ENCODE results near the gene UBE2N. TPM values are rescaled to one million over a fixed set of nuclear protein-coding genes. Genes with fewer than 3 reads are reported as not detected.
A peak's percentile ranks its signal among the peaks of the same experiment; 100 is the strongest.
"Not testable (repeated sequence)": the region's sequence is repeated elsewhere in the genome, so short reads cannot be mapped to it uniquely, and the experiment has no call there.

UBE2N gene
- total RNA-seq, 1 experiment from 2014 or later = 159 TPM

GRCh38 chr12:93438266-93439050 is 3.3 kb downstream of the UBE2N start:
- Mint-ChIP-seq H3K36me3 (ENCODE audit: insufficient read depth, unreplicated experiment) (peaks cover 33% of the 10 kb centered on the region), H3K9me3 (ENCODE audit: low read depth, unreplicated experiment) (no peaks in the 10 kb centered on the region), H3K4me1 (ENCODE audit: low read depth, unreplicated experiment) (peaks cover 50% of the 10 kb centered on the region), H3K4me3 (ENCODE audit: low read depth, unreplicated experiment) (peak overlapping the region; percentile 26), H3K27me3 (ENCODE audit: unreplicated experiment) (no peaks in the 10 kb centered on the region), H3K27ac (ENCODE audit: unreplicated experiment) (peak overlapping the region; percentile 33)
- no peak for TF ChIP-seq CTCF (IDR thresholded peaks at IDR 0.05; ENCODE audit: unreplicated experiment)
- DNase-seq = no peak
- no TSS peak for BruUV-seq (replicated peaks)
- intact Hi-C loops (cut with micrococcal nuclease; ENCODE audit: unreplicated experiment) = no loop called here
- CTCF ChIA-PET = interaction anchor here (0.7 to 1.3 kb wide), 2 partner anchors 10 to 347 kb away, joined by 3 to 8 read pairs; no protein-coding TSS in a partner anchor

- intact Hi-C loops (cut with micrococcal nuclease; ENCODE audit: unreplicated experiment) = no loop called here
- no TSS peak for BruUV-seq (replicated peaks)
- DNase-seq = no peak
- CTCF ChIA-PET = interaction anchor here (0.6 to 0.7 kb wide), 2 partner anchors 298 to 650 kb away, joined by 3 to 7 read pairs; no protein-coding TSS in a partner anchor
- Mint-ChIP-seq H3K27ac (ENCODE audit: unreplicated experiment) (no peak overlapping the region), H3K27me3 (ENCODE audit: unreplicated experiment) (no peaks in the 10 kb centered on the region), H3K4me1 (ENCODE audit: low read depth, unreplicated experiment) (peaks cover 47% of the 10 kb centered on the region), H3K4me3 (ENCODE audit: low read depth, unreplicated experiment) (no peak overlapping the region), H3K9me3 (ENCODE audit: low read depth, unreplicated experiment) (no peaks in the 10 kb centered on the region), H3K36me3 (ENCODE audit: insufficient read depth, unreplicated experiment) (peaks cover 6% of the 10 kb centered on the region)
- no peak for TF ChIP-seq CTCF (IDR thresholded peaks at IDR 0.05; ENCODE audit: unreplicated experiment)
Measured at GRCh38 chr12:93434256-93434865, 7.4 kb downstream of the UBE2N start.

- intact Hi-C loops (cut with micrococcal nuclease; ENCODE audit: unreplicated experiment); H3K4me3 Mint-ChIP-seq (ENCODE audit: low read depth, unreplicated experiment); H3K27me3 Mint-ChIP-seq (ENCODE audit: unreplicated experiment); H3K9me3 Mint-ChIP-seq (ENCODE audit: low read depth, unreplicated experiment); BruUV-seq (replicated peaks); H3K27ac Mint-ChIP-seq (ENCODE audit: unreplicated experiment); DNase-seq; H3K36me3 Mint-ChIP-seq (ENCODE audit: insufficient read depth, unreplicated experiment): not testable (repeated sequence)
- peaks cover 40% of the 10 kb centered on the region for H3K4me1 Mint-ChIP-seq (ENCODE audit: low read depth, unreplicated experiment)
- CTCF ChIA-PET = interaction anchor here (0.6 kb wide), 1 partner anchor 1207 kb away, joined by 3 read pairs; no protein-coding TSS in a partner anchor
Measured at GRCh38 chr12:93432031-93432430, 9.7 kb downstream of the UBE2N start.

GRCh38 chr12:93430280-93430679 is 11.5 kb downstream of the UBE2N start:
- H3K27ac Mint-ChIP-seq (ENCODE audit: unreplicated experiment) = peak overlapping the region; percentile 14
- H3K4me1 Mint-ChIP-seq (ENCODE audit: low read depth, unreplicated experiment) = peaks cover 50% of the 10 kb centered on the region
- H3K9me3 Mint-ChIP-seq (ENCODE audit: low read depth, unreplicated experiment) = no peaks in the 10 kb centered on the region
- no peak overlapping the region for H3K4me3 Mint-ChIP-seq (ENCODE audit: low read depth, unreplicated experiment)
- no TSS peak for BruUV-seq (replicated peaks)
- CTCF ChIA-PET = interaction anchor here (0.6 to 1.2 kb wide), 2 partner anchors 10 to 1994 kb away, joined by 3 to 7 read pairs; no protein-coding TSS in a partner anchor
- no peak for DNase-seq
- no peak for TF ChIP-seq CTCF (IDR thresholded peaks at IDR 0.05; ENCODE audit: unreplicated experiment)
- H3K36me3 Mint-ChIP-seq (ENCODE audit: insufficient read depth, unreplicated experiment) = no peaks in the 10 kb centered on the region
- no peaks in the 10 kb centered on the region for H3K27me3 Mint-ChIP-seq (ENCODE audit: unreplicated experiment)
- intact Hi-C loops (cut with micrococcal nuclease; ENCODE audit: unreplicated experiment) = no loop called here
